ENCODE measurements around the gene MYO5C.

MYO5C gene

GRCh38 chr15:52263563-52264282 is 31.9 kb downstream of the MYO5C start:
- DNase-seq (ENCODE audit: low read depth): no peak
- TF ChIP-seq, protein P1, sequence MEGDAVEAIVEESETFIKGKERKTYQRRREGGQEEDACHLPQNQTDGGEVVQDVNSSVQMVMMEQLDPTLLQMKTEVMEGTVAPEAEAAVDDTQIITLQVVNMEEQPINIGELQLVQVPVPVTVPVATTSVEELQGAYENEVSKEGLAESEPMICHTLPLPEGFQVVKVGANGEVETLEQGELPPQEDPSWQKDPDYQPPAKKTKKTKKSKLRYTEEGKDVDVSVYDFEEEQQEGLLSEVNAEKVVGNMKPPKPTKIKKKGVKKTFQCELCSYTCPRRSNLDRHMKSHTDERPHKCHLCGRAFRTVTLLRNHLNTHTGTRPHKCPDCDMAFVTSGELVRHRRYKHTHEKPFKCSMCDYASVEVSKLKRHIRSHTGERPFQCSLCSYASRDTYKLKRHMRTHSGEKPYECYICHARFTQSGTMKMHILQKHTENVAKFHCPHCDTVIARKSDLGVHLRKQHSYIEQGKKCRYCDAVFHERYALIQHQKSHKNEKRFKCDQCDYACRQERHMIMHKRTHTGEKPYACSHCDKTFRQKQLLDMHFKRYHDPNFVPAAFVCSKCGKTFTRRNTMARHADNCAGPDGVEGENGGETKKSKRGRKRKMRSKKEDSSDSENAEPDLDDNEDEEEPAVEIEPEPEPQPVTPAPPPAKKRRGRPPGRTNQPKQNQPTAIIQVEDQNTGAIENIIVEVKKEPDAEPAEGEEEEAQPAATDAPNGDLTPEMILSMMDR (IDR thresholded peaks at IDR 0.05; ENCODE audit: low read depth, low read length, missing control alignments): no peak
- no peak overlapping the region for H3K4me3 ChIP-seq (ENCODE audit: low read depth, low read length)
- in situ Hi-C loops (cut with HindIII; ENCODE audit: low sequenced_read_pairs): no loop called here

- in situ Hi-C loops (cut with HindIII; ENCODE audit: low sequenced_read_pairs): no loop called here
- H3K4me3 ChIP-seq (ENCODE audit: low read depth, low read length): no peak overlapping the region
- TF ChIP-seq, protein P1 (IDR thresholded peaks at IDR 0.05; ENCODE audit: low read depth, low read length, missing control alignments): no peak
- no peak for DNase-seq (ENCODE audit: low read depth)
Observed at GRCh38 chr15:52262364-52262763, 33.2 kb downstream of the MYO5C start.

- in situ Hi-C loops (cut with HindIII; ENCODE audit: low sequenced_read_pairs): no loop called here
- TF ChIP-seq, protein P1 (IDR thresholded peaks at IDR 0.05; ENCODE audit: low read depth, low read length, missing control alignments): no peak
Observed at GRCh38 chr15:52261498-52262242, 33.9 kb downstream of the MYO5C start.

DNA sequence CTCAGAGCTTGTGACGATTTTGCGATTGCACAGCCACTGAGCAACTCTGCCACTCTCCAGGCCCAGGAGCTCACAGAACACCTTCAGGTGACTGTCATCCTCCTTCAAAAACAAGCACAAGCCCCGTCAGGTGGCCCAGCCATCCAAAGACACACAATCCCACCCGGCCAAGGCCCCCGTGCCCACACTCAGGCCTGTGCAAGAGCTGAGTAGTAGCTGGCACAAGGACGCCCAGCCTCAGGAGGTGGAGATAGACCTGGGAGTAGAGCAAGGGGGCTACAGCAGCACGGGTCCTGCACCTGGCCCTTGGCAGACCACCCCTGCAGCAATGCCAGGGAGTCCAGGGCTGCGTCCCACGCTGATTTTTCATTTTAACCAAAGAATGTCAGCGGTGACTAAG is 34.6 kb downstream of the MYO5C start:
- H3K4me3 ChIP-seq (ENCODE audit: low read depth, low read length): no peak overlapping the region
- TF ChIP-seq, protein P1 (IDR thresholded peaks at IDR 0.05; ENCODE audit: low read depth, low read length, missing control alignments): no peak
- in situ Hi-C loops (cut with HindIII; ENCODE audit: low sequenced_read_pairs): no loop called here
- no peak for DNase-seq (ENCODE audit: low read depth)

More at GRCh38 chr15:52261498-52262242, 33.9 kb downstream of the MYO5C start:
- peak; percentile 83 for DNase-seq (ENCODE audit: low read depth)
- no peak overlapping the region for H3K4me3 ChIP-seq (ENCODE audit: low read depth, low read length)

DNA sequence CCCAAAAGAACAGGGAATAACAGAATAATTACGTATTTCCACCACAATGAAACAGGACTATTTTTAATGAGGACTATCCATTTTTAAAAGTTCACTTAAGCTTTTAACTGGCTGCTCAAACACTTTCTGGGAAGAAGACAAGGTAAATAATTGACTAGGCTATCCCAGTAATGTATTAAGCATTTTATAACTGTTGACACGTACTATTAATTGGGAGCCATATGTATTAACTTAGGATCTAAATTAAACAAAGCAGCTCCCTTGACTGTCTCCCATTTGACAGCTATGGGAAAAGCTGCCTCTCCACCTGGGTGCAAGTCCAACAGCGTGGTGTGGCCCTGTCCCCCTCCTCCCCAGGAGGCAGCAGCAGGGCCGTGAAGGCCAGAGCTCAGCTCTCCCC is 36.1 kb downstream of the MYO5C start:
- TF ChIP-seq, protein P1 (IDR thresholded peaks at IDR 0.05; ENCODE audit: low read depth, low read length, missing control alignments): no peak
- in situ Hi-C loops (cut with HindIII; ENCODE audit: low sequenced_read_pairs): loop anchor here (5.0 kb wide), 1 partner anchor 478 kb away; no protein-coding TSS in a partner anchor
- H3K4me3 ChIP-seq (ENCODE audit: low read depth, low read length): no peak overlapping the region
- DNase-seq (ENCODE audit: low read depth): no peak

- in situ Hi-C loops (cut with HindIII; ENCODE audit: low sequenced_read_pairs): loop anchor here (5.0 kb wide), 1 partner anchor 479 kb away; no protein-coding TSS in a partner anchor
- DNase-seq (ENCODE audit: low read depth): no peak
- TF ChIP-seq, protein P1 (IDR thresholded peaks at IDR 0.05; ENCODE audit: low read depth, low read length, missing control alignments): no peak
- no peak overlapping the region for H3K4me3 ChIP-seq (ENCODE audit: low read depth, low read length)
Observed at GRCh38 chr15:52258461-52258860, 37.1 kb downstream of the MYO5C start.

Data from astrocyte of the cerebellum (primary cell).